ENCODE data around the gene LAMA3.
A peak's percentile ranks its signal among the peaks of the same experiment; 100 is the strongest.

The LAMA3 gene

DNA sequence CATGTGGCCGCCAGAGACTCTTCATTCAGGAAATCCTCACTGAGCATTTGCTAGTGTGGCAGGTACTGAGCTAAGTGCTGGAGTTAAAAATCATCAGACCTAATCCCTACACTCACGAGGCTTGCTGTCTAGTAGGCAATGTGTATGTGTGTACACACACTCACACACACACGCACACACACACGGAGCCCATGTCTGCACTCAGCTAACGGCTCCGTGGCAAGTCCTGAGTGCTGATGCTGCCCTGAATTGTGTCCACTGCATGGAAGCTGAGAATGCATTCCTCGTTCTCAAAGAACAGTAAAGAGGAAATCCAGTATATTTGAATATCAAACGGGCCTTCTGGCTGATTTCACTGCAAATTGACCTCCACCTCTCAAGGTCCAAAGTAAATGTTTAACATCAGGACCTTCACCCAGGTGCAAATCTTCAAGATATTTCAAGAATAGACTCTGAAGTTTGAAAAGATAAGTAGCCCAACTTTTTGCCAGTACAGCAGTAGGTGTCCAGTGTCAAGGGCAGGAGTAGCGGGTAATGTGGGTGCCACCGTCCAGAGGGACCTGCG, 189.2 kb downstream of the LAMA3 start:
- Histone ChIP-seq H3K27ac (ENCODE audit: low read depth, low read length) (no peak overlapping the region), H3K9me3 (ENCODE audit: control insufficient read depth in 5 of 5, low read length in 5 of 5) (no peaks in the 10 kb centered on the region), H3K36me3 (ENCODE audit: control insufficient read depth in 5 of 5, insufficient read depth in 5 of 5, low read length in 5 of 5) (peaks cover 0 to 24% (median 11%) of the 10 kb centered on the region in 5 donors), H3K9ac (ENCODE audit: low read length in 5 of 5) (no peak overlapping the region), H3K4me1 (ENCODE audit: control insufficient read depth in 5 of 5, insufficient read depth in 5 of 5, low read length in 5 of 5) (peaks cover 0 to 8% (median 2%) of the 10 kb centered on the region in 5 donors), H3K27me3 (ENCODE audit: control insufficient read depth in 5 of 5, insufficient read depth in 4 of 5, low read length in 5 of 5) (no peaks in the 10 kb centered on the region), H3K4me3 (ENCODE audit: low read depth in 1 of 5, low read length in 5 of 5) (no peak overlapping the region)

DNA sequence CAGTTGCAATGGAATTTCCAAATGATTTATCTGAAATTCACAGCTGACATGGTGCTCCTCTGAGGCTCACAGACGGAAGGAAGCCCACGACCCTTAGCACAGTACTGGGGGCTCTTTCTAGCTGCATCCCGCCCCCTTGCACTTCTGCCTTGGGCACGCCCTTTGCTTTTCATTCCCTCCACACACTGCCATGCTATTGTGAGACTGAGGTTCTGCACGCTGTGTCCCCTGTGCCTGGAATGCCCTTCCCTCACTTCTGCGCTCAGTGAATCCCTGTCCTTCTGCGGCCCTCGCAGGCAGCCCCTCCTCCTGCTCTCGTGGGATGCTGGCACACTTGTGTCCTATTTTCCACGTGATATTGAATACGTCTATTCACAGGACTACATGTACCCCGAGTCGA, 189.9 kb downstream of the LAMA3 start:
- H3K27ac ChIP-seq (ENCODE audit: low read depth, low read length): no peak overlapping the region
- no peak overlapping the region for H3K4me3 ChIP-seq (ENCODE audit: low read depth in 1 of 5, low read length in 5 of 5)
- H3K9me3 ChIP-seq (ENCODE audit: control insufficient read depth in 5 of 5, low read length in 5 of 5): no peaks in the 10 kb centered on the region
- peaks cover 0 to 15% (median 6%) of the 10 kb centered on the region in 5 donors for H3K4me1 ChIP-seq (ENCODE audit: control insufficient read depth in 5 of 5, insufficient read depth in 5 of 5, low read length in 5 of 5)
- H3K9ac ChIP-seq (ENCODE audit: low read length in 5 of 5): no peak overlapping the region
- H3K27me3 ChIP-seq (ENCODE audit: control insufficient read depth in 5 of 5, insufficient read depth in 4 of 5, low read length in 5 of 5): no peaks in the 10 kb centered on the region
- peaks cover 0 to 24% (median 11%) of the 10 kb centered on the region in 5 donors for H3K36me3 ChIP-seq (ENCODE audit: control insufficient read depth in 5 of 5, insufficient read depth in 5 of 5, low read length in 5 of 5)

DNA sequence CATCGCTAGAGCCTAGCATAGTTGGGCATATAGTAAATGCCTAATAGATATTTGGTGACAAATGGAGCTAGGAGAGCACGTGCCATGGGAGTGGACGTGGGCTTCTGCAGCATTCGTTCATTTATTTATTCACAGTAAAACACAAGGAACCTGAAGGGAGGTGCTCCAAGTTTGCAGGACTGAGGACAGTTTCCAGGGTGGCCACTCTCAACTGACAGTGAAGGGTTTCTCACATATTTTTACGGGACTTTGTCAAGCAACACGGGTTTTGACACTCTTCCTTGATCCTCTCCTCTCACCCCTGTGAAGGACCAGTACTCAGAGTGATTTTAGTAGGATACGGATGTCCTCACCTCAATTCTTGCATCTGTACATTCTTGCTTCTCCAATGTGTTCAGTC, 190.3 kb downstream of the LAMA3 start:
- peaks cover 0 to 18% (median 6%) of the 10 kb centered on the region in 5 donors for H3K4me1 ChIP-seq (ENCODE audit: control insufficient read depth in 5 of 5, insufficient read depth in 5 of 5, low read length in 5 of 5)
- H3K9ac ChIP-seq (ENCODE audit: low read length in 5 of 5): no peak overlapping the region
- no peaks in the 10 kb centered on the region for H3K9me3 ChIP-seq (ENCODE audit: control insufficient read depth in 5 of 5, low read length in 5 of 5)
- H3K27ac ChIP-seq (ENCODE audit: low read depth, low read length): no peak overlapping the region
- peaks cover 0 to 24% (median 11%) of the 10 kb centered on the region in 5 donors for H3K36me3 ChIP-seq (ENCODE audit: control insufficient read depth in 5 of 5, insufficient read depth in 5 of 5, low read length in 5 of 5)
- H3K4me3 ChIP-seq (ENCODE audit: low read depth in 1 of 5, low read length in 5 of 5): no peak overlapping the region
- H3K27me3 ChIP-seq (ENCODE audit: control insufficient read depth in 5 of 5, insufficient read depth in 4 of 5, low read length in 5 of 5): no peaks in the 10 kb centered on the region

DNA sequence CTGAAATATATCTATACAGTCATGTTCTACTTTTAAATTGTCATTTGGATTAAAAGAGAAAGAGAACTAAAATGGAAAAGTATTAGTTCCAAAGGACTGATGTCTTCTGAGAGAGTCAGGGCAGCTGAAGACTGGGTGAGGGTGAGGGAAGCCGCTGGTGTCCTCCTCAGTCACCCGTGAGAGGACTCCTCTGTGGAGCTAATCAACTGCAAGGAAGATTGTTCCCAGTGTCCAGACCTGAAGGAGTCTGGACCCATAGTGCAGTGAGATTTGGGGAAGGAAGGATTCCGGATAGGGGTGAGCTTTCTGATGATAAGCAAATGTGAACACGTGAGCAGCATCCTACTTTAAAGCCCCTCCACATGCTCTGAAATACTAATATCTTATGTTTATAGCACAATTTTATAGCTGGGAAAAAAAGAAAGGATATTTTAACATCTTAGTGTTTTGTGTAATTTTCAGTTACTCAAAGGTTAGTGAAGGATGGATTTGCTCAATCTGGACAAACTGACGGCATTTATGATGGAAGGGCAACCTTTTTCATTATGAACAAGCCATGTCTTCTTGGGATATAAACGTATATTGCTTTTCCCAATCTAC, 190.8 kb downstream of the LAMA3 start:
- H3K27ac ChIP-seq (ENCODE audit: low read depth, low read length): no peak overlapping the region
- H3K36me3 ChIP-seq (ENCODE audit: control insufficient read depth in 5 of 5, insufficient read depth in 5 of 5, low read length in 5 of 5): peaks cover 0 to 24% (median 11%) of the 10 kb centered on the region in 5 donors
- peaks cover 0 to 23% (median 9%) of the 10 kb centered on the region in 5 donors for H3K4me1 ChIP-seq (ENCODE audit: control insufficient read depth in 5 of 5, insufficient read depth in 5 of 5, low read length in 5 of 5)

DNA sequence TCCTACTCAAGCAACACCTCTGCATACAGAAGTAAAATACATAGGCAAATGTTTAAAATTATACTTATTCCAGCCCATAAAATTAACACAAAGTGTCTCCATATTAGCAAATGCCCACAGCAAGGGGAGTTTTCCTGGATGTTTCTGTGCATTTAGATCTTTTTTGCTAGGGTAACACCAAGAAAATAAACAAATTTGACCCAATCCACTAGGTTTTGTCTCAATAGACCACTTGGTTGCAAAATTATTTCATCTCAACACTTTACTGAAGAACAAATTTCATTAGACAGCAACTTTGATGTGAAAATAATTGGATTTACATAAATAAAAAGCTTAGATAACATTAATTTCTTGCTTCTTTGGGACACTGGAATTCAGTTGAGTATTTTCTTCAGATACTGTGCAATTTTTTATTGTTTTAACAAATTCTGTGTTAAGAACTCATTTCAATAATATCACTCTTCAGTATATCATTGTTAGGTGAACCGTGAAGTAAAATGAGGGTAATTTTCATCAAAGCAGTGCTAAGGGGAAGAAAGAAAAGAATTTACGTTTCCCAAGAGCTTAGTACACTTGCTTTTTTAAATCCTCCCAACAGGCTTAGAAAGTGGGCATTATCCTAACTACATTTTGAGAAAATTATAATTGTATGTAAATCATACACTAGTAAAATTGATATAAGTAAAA, 191.8 kb downstream of the LAMA3 start:
- Histone ChIP-seq H3K36me3 (ENCODE audit: control insufficient read depth in 5 of 5, insufficient read depth in 5 of 5, low read length in 5 of 5) (peaks cover 0 to 20% (median 11%) of the 10 kb centered on the region in 5 donors), H3K4me1 (ENCODE audit: control insufficient read depth in 5 of 5, insufficient read depth in 5 of 5, low read length in 5 of 5) (peaks cover 0 to 23% (median 9%) of the 10 kb centered on the region in 5 donors), H3K27ac (ENCODE audit: low read depth, low read length) (no peak overlapping the region), H3K9ac (ENCODE audit: low read length in 5 of 5) (no peak overlapping the region), H3K9me3 (ENCODE audit: control insufficient read depth in 5 of 5, low read length in 5 of 5) (no peaks in the 10 kb centered on the region), H3K4me3 (ENCODE audit: low read depth in 1 of 5, low read length in 5 of 5) (no peak overlapping the region), H3K27me3 (ENCODE audit: control insufficient read depth in 5 of 5, insufficient read depth in 4 of 5, low read length in 5 of 5) (no peaks in the 10 kb centered on the region)

More for the DNA sequence above, 190.8 kb downstream of the LAMA3 start:
- Histone ChIP-seq H3K9me3 (ENCODE audit: control insufficient read depth in 5 of 5, low read length in 5 of 5) (no peaks in the 10 kb centered on the region), H3K9ac (ENCODE audit: low read length in 5 of 5) (no peak overlapping the region), H3K4me3 (ENCODE audit: low read depth in 1 of 5, low read length in 5 of 5) (no peak overlapping the region), H3K27me3 (ENCODE audit: control insufficient read depth in 5 of 5, insufficient read depth in 4 of 5, low read length in 5 of 5) (no peaks in the 10 kb centered on the region)

DNA sequence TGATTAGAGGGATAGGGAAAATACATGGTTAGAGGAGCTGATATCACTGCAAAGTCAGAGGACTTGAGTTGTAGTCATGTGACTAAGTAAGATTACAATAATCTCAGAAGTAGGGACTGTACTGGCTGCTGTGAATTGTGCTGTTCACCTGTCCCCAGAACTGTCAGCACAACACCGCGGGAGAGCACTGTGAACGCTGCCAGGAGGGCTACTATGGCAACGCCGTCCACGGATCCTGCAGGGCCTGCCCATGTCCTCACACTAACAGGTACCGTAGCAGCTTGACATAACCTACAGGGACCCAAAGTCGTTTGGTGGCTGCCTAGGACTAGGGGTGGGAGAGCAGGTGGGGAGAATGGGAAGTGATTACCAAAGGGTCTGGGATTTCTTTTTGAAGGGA, 192.5 kb downstream of the LAMA3 start:
- peaks cover 0 to 19% (median 6%) of the 10 kb centered on the region in 5 donors for H3K36me3 ChIP-seq (ENCODE audit: control insufficient read depth in 5 of 5, insufficient read depth in 5 of 5, low read length in 5 of 5)
- H3K9me3 ChIP-seq (ENCODE audit: control insufficient read depth in 5 of 5, low read length in 5 of 5): no peaks in the 10 kb centered on the region
- no peak overlapping the region for H3K4me3 ChIP-seq (ENCODE audit: low read depth in 1 of 5, low read length in 5 of 5)
- no peak overlapping the region for H3K27ac ChIP-seq (ENCODE audit: low read depth, low read length)
- no peak overlapping the region for H3K9ac ChIP-seq (ENCODE audit: low read length in 5 of 5)
- no peaks in the 10 kb centered on the region for H3K27me3 ChIP-seq (ENCODE audit: control insufficient read depth in 5 of 5, insufficient read depth in 4 of 5, low read length in 5 of 5)
- H3K4me1 ChIP-seq (ENCODE audit: control insufficient read depth in 5 of 5, insufficient read depth in 5 of 5, low read length in 5 of 5): peaks cover 0 to 23% (median 9%) of the 10 kb centered on the region in 5 donors

DNA sequence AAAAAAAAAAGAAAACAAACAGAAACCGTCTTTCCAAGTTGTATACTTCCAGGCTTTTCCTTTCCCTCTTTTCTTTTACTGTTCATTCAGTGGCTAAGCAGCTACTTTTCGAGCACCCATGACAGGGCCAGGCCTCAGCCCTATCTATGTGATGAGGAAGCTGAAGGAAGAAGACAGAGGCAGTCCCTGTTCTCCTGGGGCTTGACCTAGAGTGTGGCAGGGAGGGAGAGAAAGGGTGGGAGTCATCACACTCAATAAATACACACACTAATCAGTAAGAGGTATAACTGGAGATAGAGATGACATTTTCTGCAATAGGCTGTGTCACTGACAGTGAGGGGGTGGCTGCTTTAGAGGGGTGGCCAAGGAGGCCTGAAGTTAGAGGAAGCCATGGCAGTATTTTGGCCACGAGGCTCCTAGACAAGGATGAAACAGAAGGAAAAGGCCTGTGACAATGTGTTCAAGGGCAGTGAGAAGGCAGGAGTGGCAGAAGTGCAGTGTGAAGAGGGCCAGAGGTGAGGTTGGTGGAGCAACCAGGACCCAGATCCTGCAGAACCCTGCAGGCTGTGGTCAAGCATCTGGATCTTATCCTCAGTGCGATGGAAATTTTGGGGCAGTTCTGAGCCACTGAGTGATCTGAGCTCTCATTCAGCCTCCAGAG, 193.5 kb downstream of the LAMA3 start:
- peaks cover 0 to 14% (median 5%) of the 10 kb centered on the region in 5 donors for H3K36me3 ChIP-seq (ENCODE audit: control insufficient read depth in 5 of 5, insufficient read depth in 5 of 5, low read length in 5 of 5)
- no peaks in the 10 kb centered on the region for H3K27me3 ChIP-seq (ENCODE audit: control insufficient read depth in 5 of 5, insufficient read depth in 4 of 5, low read length in 5 of 5)
- peaks cover 0 to 23% (median 9%) of the 10 kb centered on the region in 5 donors for H3K4me1 ChIP-seq (ENCODE audit: control insufficient read depth in 5 of 5, insufficient read depth in 5 of 5, low read length in 5 of 5)
- H3K9me3 ChIP-seq (ENCODE audit: control insufficient read depth in 5 of 5, low read length in 5 of 5): no peaks in the 10 kb centered on the region
- no peak overlapping the region for H3K4me3 ChIP-seq (ENCODE audit: low read depth in 1 of 5, low read length in 5 of 5)
- H3K27ac ChIP-seq (ENCODE audit: low read depth, low read length): no peak overlapping the region
- no peak overlapping the region for H3K9ac ChIP-seq (ENCODE audit: low read length in 5 of 5)

DNA sequence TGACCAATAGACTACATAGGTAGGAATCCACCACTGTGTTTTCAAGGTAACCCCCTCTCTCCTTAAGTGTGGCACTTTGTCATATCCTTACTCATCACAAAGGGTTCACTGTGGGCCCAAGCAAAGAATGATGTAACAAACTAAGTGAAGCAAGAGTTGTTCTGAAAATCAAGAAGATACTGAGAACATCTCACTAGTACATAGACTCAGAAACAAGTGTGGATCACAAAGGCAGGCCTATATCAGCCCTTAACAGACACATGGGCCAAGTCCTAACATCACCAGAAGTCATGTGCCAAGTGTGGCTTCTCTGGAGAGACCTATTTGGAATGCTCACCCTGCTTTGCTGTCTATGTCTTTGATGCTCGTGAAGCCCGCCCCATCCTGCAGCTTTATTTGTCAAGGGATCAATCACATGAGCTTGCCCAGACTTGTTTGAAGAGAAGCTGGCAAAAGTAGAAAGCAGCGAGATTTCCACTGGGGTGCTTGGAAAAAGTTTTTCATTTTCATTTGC, 194.1 kb downstream of the LAMA3 start:
- Histone ChIP-seq H3K9ac (ENCODE audit: low read length in 5 of 5) (peak overlapping the region in 1 of 5 donors; percentile 8), H3K36me3 (ENCODE audit: control insufficient read depth in 5 of 5, insufficient read depth in 5 of 5, low read length in 5 of 5) (peaks cover 0 to 12% (median 3%) of the 10 kb centered on the region in 5 donors), H3K4me3 (ENCODE audit: low read depth in 1 of 5, low read length in 5 of 5) (no peak overlapping the region), H3K9me3 (ENCODE audit: control insufficient read depth in 5 of 5, low read length in 5 of 5) (no peaks in the 10 kb centered on the region), H3K27me3 (ENCODE audit: control insufficient read depth in 5 of 5, insufficient read depth in 4 of 5, low read length in 5 of 5) (no peaks in the 10 kb centered on the region), H3K4me1 (ENCODE audit: control insufficient read depth in 5 of 5, insufficient read depth in 5 of 5, low read length in 5 of 5) (peaks cover 0 to 23% (median 9%) of the 10 kb centered on the region in 5 donors), H3K27ac (ENCODE audit: low read depth, low read length) (peak overlapping the region; percentile 11)

DNA sequence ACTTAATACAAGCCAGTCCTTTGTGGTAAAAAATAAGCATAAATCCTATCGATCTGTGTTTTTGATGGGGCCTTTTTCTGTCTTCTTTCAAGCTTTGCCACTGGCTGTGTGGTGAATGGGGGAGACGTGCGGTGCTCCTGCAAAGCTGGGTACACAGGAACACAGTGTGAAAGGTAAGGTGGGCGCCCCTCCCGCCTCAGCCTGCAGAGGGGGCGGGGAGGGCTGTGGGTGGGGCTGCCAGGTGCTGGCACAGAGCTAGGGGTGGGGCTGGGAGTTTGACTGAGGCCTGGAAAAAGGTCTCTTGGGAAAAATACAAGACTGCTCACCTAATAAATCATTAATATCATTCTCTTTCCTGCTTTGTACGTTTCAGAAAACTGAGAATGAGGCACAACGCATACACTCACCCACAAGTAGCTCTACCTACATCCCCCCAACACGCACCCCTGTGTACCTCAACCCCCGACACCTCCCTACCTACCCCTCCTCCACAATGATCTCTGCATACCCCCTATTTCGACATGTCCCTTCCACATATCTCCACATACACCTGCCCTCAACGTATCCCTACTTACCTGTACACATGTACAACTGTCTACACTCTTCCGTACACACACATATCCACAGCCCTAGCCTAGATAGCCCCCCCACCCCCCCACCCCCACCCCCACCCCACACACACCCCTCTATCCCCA, 195.6 kb downstream of the LAMA3 start:
- Histone ChIP-seq H3K27ac (ENCODE audit: low read depth, low read length) (peak overlapping the region; percentile 11), H3K27me3 (ENCODE audit: control insufficient read depth in 5 of 5, insufficient read depth in 4 of 5, low read length in 5 of 5) (no peaks in the 10 kb centered on the region), H3K36me3 (ENCODE audit: control insufficient read depth in 5 of 5, insufficient read depth in 5 of 5, low read length in 5 of 5) (peaks cover 0 to 5% (median 0%) of the 10 kb centered on the region in 5 donors), H3K9me3 (ENCODE audit: control insufficient read depth in 5 of 5, low read length in 5 of 5) (no peaks in the 10 kb centered on the region), H3K9ac (ENCODE audit: low read length in 5 of 5) (no peak overlapping the region), H3K4me3 (ENCODE audit: low read depth in 1 of 5, low read length in 5 of 5) (no peak overlapping the region), H3K4me1 (ENCODE audit: control insufficient read depth in 5 of 5, insufficient read depth in 5 of 5, low read length in 5 of 5) (peaks cover 0 to 23% (median 9%) of the 10 kb centered on the region in 5 donors)

All from subcutaneous abdominal adipose tissue (tissue), 5 donors.